Measurements from ENCODE around the gene HNRNPK. TPM values are rescaled to one million over a fixed set of nuclear protein-coding genes. Genes with fewer than 3 reads are reported as not detected.
A peak's percentile ranks its signal among the peaks of the same experiment; 100 is the strongest.

HNRNPK gene
- total and polyA plus RNA-seq, 2 of the 4 experiments (the other 2 are of a cell fraction), result 422 to 458 TPM

DNA sequence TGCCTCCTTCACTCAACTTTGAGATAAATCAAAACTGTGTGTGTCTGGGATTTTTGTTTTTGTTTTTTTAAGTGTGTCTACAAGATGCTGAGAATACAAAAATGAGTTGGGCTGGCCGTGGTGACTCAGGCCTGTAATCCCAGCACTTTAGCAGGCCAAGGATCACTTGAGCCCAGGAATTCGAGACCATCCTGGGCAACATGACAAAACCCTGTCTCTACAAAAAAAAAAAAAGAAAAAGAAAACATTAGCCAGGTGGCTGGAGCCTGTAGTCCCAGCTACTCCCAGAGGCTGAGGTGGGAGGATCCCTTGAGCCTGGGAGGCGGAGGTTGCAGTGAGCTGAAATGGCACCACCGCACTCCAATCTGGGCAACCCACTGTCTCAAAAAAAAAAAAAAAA is 21.0 kb downstream of the HNRNPK start:
- in situ Hi-C loops (cut with MboI; ENCODE audit: low sequenced_read_pairs) (no loop called here), intact Hi-C loops (cut with micrococcal nuclease) (loop anchor here (5.0 kb wide), 1 partner anchor 358 kb away; no protein-coding TSS in a partner anchor), dilution Hi-C loops (cut with HindIII; ENCODE audit: low sequenced_read_pairs, unreplicated experiment) (no loop called here)
- H3K9ac ChIP-seq (ENCODE audit: low read depth, low read length), result no peak overlapping the region
- no peak overlapping the region for H2BK20ac ChIP-seq (ENCODE audit: low read depth, low read length)
- H2BK15ac ChIP-seq (ENCODE audit: low read depth, low read length), result no peak overlapping the region
- H4K5ac ChIP-seq (ENCODE audit: low read depth, low read length), result no peak overlapping the region
- no peaks in the 10 kb centered on the region for H3K27me3 ChIP-seq (ENCODE audit: control insufficient read depth, insufficient read depth, low read length)
- no peaks in the 10 kb centered on the region for H3K36me3 ChIP-seq (ENCODE audit: control insufficient read depth, insufficient read depth, low read length)
- no peak overlapping the region for H2BK120ac ChIP-seq (ENCODE audit: low read depth, low read length)
- H4K20me1 ChIP-seq (ENCODE audit: insufficient read depth, low read length), result no peaks in the 10 kb centered on the region
- no TSS peak for BruUV-seq (replicated peaks)
- ATAC-seq (ENCODE audit: low read depth), result peak; percentile 55
- no peak overlapping the region for H3K56ac ChIP-seq (ENCODE audit: extremely low read depth, insufficient read depth, low read length)
- no peak overlapping the region for H2AK9ac ChIP-seq (replicated peaks; ENCODE audit: low read depth, low read length, poor library complexity)
- H3K23ac ChIP-seq (ENCODE audit: low read depth, low read length), result no peak overlapping the region
- H3K9me3 ChIP-seq (ENCODE audit: control insufficient read depth, insufficient read depth, low read length), result 0 out of 2 replicates have a peak, but pooled peaks cover 2% of the 10 kb centered on the region
- no peak overlapping the region for H3K4ac ChIP-seq (ENCODE audit: low read depth, low read length)
- DNase-seq, result peak; percentile 86
- peaks cover 0 to 15% of the 10 kb centered on the region in 2 experiments; a peak in 1 of 4 replicates for H3K79me1 ChIP-seq (ENCODE audit: low read depth in 1 of 2, low read length in 2 of 2)
- H2AFZ ChIP-seq (replicated peaks; ENCODE audit: low read length, poor library complexity), result no peak overlapping the region
- H3K4me2 ChIP-seq (ENCODE audit: low read depth, low read length), result no peak overlapping the region
- 0 out of 2 replicates have a peak, but pooled peaks cover 3% of the 10 kb centered on the region for H3K9me1 ChIP-seq (ENCODE audit: insufficient read depth, low read length)
- H3K18ac ChIP-seq (ENCODE audit: low read depth, low read length), result no peak overlapping the region
- H4K8ac ChIP-seq (ENCODE audit: low read depth in 2 of 2, low read length in 2 of 2), result no peak overlapping the region
- TF ChIP-seq RFX5 (IDR thresholded peaks at IDR 0.05; ENCODE audit: low read depth, low read length) (no peak), MAZ (IDR thresholded peaks at IDR 0.05; ENCODE audit: borderline replicate concordance, low read depth, low read length) (no peak), CHD1 (IDR thresholded peaks at IDR 0.05; ENCODE audit: low read depth, low read length) (no peak), MAFK (IDR thresholded peaks at IDR 0.05; ENCODE audit: low read depth, low read length) (no peak; the same call in 1 of the 2 replicates), SMC3 (IDR thresholded peaks at IDR 0.05; ENCODE audit: low read depth, low read length) (no peak), FOS (IDR thresholded peaks at IDR 0.05; ENCODE audit: low read depth, low read length) (no peak)
- TF ChIP-seq, protein P1, sequence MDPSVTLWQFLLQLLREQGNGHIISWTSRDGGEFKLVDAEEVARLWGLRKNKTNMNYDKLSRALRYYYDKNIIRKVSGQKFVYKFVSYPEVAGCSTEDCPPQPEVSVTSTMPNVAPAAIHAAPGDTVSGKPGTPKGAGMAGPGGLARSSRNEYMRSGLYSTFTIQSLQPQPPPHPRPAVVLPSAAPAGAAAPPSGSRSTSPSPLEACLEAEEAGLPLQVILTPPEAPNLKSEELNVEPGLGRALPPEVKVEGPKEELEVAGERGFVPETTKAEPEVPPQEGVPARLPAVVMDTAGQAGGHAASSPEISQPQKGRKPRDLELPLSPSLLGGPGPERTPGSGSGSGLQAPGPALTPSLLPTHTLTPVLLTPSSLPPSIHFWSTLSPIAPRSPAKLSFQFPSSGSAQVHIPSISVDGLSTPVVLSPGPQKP (IDR thresholded peaks at IDR 0.05; ENCODE audit: borderline replicate concordance, low read depth, low read length), result no peak
- TF ChIP-seq, protein P2, sequence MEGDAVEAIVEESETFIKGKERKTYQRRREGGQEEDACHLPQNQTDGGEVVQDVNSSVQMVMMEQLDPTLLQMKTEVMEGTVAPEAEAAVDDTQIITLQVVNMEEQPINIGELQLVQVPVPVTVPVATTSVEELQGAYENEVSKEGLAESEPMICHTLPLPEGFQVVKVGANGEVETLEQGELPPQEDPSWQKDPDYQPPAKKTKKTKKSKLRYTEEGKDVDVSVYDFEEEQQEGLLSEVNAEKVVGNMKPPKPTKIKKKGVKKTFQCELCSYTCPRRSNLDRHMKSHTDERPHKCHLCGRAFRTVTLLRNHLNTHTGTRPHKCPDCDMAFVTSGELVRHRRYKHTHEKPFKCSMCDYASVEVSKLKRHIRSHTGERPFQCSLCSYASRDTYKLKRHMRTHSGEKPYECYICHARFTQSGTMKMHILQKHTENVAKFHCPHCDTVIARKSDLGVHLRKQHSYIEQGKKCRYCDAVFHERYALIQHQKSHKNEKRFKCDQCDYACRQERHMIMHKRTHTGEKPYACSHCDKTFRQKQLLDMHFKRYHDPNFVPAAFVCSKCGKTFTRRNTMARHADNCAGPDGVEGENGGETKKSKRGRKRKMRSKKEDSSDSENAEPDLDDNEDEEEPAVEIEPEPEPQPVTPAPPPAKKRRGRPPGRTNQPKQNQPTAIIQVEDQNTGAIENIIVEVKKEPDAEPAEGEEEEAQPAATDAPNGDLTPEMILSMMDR (conservative IDR thresholded peaks at IDR 0.05; ENCODE audit: low read depth, low read length), result no peak
- no CpG with 5 or more reads among the region's 4 CpGs for WGBS, 2 experiments (ENCODE audit: extremely low coverage in 2 of 2, insufficient read length in 1 of 2)
- H2AK5ac ChIP-seq (ENCODE audit: low read depth, low read length), result no peak overlapping the region
- peaks cover 9% of the 10 kb centered on the region for H3K4me1 ChIP-seq (ENCODE audit: control insufficient read depth, insufficient read depth, low read length)
- no peak overlapping the region for H3K4me3 ChIP-seq (ENCODE audit: insufficient read depth, low read depth, low read length)
- POLR2A ChIA-PET (ENCODE audit: unreplicated experiment), result no interaction called here
- CTCF ChIA-PET, result interaction anchor here (0.6 kb wide), 1 partner anchor 37 kb away, joined by 3 read pairs; no protein-coding TSS in a partner anchor
- H3K27ac ChIP-seq (ENCODE audit: insufficient read depth, low read length), result no peak overlapping the region
- no peak overlapping the region for H2BK5ac ChIP-seq (ENCODE audit: low read depth, low read length, poor library complexity, severe bottlenecking)
- no peak overlapping the region for H3K14ac ChIP-seq (replicated peaks; ENCODE audit: low read depth, low read length)
- H4K91ac ChIP-seq (ENCODE audit: insufficient read depth, low read depth, low read length), result no peak overlapping the region

All from IMR-90 (cell line).